ENCODE measurements around the gene PCNX2.
"Not testable (repeated sequence)": the region's sequence is repeated elsewhere in the genome, so short reads cannot be mapped to it uniquely, and the experiment has no call there.

PCNX2 gene

GRCh38 chr1:233183226-233184020, 112.1 kb downstream of the PCNX2 start:
- Histone ChIP-seq H3K4me1 (no peaks in the 10 kb centered on the region), H3K27ac (no peak overlapping the region), H3K36me3 (peaks cover 0 to 7% (median 0%) of the 10 kb centered on the region in 3 donors), H3K27me3 (no peaks in the 10 kb centered on the region), H3K9me3 (no peaks in the 10 kb centered on the region), H3K4me3 (no peak overlapping the region)
- intact Hi-C loops (cut with DNase I; ENCODE audit: low total_unique reads), result no loop called here
- no peak for DNase-seq
- TF ChIP-seq, protein P1, sequence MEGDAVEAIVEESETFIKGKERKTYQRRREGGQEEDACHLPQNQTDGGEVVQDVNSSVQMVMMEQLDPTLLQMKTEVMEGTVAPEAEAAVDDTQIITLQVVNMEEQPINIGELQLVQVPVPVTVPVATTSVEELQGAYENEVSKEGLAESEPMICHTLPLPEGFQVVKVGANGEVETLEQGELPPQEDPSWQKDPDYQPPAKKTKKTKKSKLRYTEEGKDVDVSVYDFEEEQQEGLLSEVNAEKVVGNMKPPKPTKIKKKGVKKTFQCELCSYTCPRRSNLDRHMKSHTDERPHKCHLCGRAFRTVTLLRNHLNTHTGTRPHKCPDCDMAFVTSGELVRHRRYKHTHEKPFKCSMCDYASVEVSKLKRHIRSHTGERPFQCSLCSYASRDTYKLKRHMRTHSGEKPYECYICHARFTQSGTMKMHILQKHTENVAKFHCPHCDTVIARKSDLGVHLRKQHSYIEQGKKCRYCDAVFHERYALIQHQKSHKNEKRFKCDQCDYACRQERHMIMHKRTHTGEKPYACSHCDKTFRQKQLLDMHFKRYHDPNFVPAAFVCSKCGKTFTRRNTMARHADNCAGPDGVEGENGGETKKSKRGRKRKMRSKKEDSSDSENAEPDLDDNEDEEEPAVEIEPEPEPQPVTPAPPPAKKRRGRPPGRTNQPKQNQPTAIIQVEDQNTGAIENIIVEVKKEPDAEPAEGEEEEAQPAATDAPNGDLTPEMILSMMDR (IDR thresholded peaks at IDR 0.05), result no peak

DNA sequence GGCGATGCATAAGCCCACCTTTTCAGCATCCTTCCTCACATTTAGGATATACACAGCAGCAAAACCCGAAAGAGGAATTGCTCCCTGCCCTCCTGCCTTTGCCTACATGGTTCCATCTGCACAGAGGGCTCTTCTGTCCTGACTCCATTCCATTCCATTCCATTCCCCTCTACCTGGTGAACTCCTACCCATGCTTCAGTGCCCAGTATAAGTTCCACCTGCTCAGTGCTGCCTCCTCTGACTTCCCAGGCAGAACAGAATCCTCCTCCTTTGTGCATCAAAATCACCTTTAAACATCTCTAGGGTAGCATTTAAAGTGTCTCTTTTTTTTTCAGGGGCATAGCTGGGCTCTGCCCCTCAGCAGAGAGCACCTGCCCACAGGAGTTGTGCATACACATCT, 112.9 kb downstream of the PCNX2 start:
- H3K4me3 ChIP-seq, result no peak overlapping the region
- H3K36me3 ChIP-seq, result peaks cover 4 to 15% (median 5%) of the 10 kb centered on the region in 3 donors
- intact Hi-C loops (cut with DNase I; ENCODE audit: low total_unique reads), result no loop called here
- H3K27ac ChIP-seq, result no peak overlapping the region
- H3K4me1 ChIP-seq, result no peaks in the 10 kb centered on the region
- DNase-seq, result no peak
- H3K27me3 ChIP-seq, result no peaks in the 10 kb centered on the region
- peaks cover 0 to 2% (median 0%) of the 10 kb centered on the region in 3 donors for H3K9me3 ChIP-seq
- TF ChIP-seq, protein P1 (IDR thresholded peaks at IDR 0.05), result no peak

- intact Hi-C loops (cut with DNase I; ENCODE audit: low total_unique reads), result no loop called here
- peaks cover 4 to 32% (median 19%) of the 10 kb centered on the region in 3 donors for H3K36me3 ChIP-seq
- no peak overlapping the region for H3K27ac ChIP-seq
- H3K27me3 ChIP-seq, result no peaks in the 10 kb centered on the region
- no peak for DNase-seq
- TF ChIP-seq, protein P1 (IDR thresholded peaks at IDR 0.05), result no peak
- H3K4me3 ChIP-seq, result no peak overlapping the region
- peaks cover 0 to 6% (median 0%) of the 10 kb centered on the region in 3 donors for H3K9me3 ChIP-seq
- no peaks in the 10 kb centered on the region for H3K4me1 ChIP-seq
These were observed 114.7 kb downstream of the PCNX2 start for GRCh38 chr1:233180641-233181364.

DNA sequence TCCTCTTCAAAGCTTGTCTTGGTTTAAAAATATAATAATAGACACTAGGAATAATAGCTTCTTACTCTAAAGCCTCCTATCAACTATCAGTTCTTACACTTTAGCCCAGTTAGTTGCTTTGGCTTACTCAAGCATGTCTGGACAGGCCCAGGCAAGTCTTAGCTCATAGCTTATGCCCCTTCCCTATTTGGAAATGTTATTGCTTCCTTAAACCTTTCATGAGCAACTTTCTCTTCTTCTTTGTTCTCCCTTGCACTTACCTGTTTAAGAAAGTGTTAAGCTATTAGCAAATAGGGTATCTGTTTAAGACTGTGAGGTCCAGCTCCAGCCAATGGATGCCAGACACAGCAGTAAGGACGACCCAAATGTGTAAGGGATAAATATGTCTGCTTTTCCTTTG, 115.9 kb downstream of the PCNX2 start:
- H3K27me3 ChIP-seq; H3K9me3 ChIP-seq; H3K27ac ChIP-seq; DNase-seq; H3K4me1 ChIP-seq; H3K4me3 ChIP-seq; intact Hi-C loops (cut with DNase I; ENCODE audit: low total_unique reads): not testable (repeated sequence)
- H3K36me3 ChIP-seq, result peaks cover 4 to 43% (median 20%) of the 10 kb centered on the region in 3 donors

DNA sequence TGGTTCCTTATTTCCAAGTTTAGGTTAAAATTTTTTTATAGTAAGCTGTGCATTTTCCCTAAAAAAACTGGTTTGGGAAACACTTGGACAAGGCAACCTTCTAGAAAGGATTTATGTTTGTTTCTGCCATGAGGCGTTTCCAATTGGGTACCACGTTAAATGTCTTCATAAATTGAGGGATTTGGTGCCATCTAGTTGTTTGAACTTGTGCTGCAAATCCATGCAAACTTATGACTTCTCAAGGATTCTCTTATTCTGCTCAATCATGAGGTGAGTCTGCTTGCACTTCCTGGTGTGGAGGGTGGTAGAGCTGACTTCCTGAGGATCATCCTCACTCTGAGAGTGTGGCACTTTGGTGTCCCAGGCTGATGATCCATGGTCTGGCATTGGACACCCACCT, 123.3 kb downstream of the PCNX2 start:
- no peak overlapping the region for H3K27ac ChIP-seq
- no peaks in the 10 kb centered on the region for H3K27me3 ChIP-seq
- peaks cover 0 to 23% (median 11%) of the 10 kb centered on the region in 3 donors for H3K36me3 ChIP-seq
- H3K9me3 ChIP-seq, result peaks cover 0 to under 1% (median 0%) of the 10 kb centered on the region in 3 donors
- no peak for DNase-seq
- intact Hi-C loops (cut with DNase I; ENCODE audit: low total_unique reads), result no loop called here
- H3K4me1 ChIP-seq, result no peaks in the 10 kb centered on the region
- TF ChIP-seq, protein P1 (IDR thresholded peaks at IDR 0.05), result no peak
- no peak overlapping the region for H3K4me3 ChIP-seq

- no peak overlapping the region for H3K4me3 ChIP-seq
- DNase-seq, result no peak
- intact Hi-C loops (cut with DNase I; ENCODE audit: low total_unique reads), result no loop called here
- TF ChIP-seq, protein P1 (IDR thresholded peaks at IDR 0.05), result no peak
- H3K27ac ChIP-seq, result no peak overlapping the region
- H3K27me3 ChIP-seq, result no peaks in the 10 kb centered on the region
- no peaks in the 10 kb centered on the region for H3K4me1 ChIP-seq
- no peaks in the 10 kb centered on the region for H3K9me3 ChIP-seq
- peaks cover 0 to 9% (median under 1%) of the 10 kb centered on the region in 3 donors for H3K36me3 ChIP-seq
These were observed 124.8 kb downstream of the PCNX2 start for GRCh38 chr1:233170741-233171140.

All from tibial artery (tissue), 4 donors.